NCI-H1417 treated with DMSO at 0.1 percent for 48 hours (cell line): ENCODE results near the gene RPP30.
"Not testable (repeated sequence)": the region's sequence is repeated elsewhere in the genome, so short reads cannot be mapped to it uniquely, and the experiment has no call there.

Experiments used
- DNase-seq: peaks from one replicate; lab custom pipeline; 2025; lab: John Stamatoyannopoulos, UW

Gene RPP30

GRCh38 chr10:90871279-90871765 is 452 bp upstream of the RPP30 start:
- no peak for DNase-seq

- no peak for DNase-seq
Measured at GRCh38 chr10:90872648-90873020, 860 bp downstream of the RPP30 start.

DNA sequence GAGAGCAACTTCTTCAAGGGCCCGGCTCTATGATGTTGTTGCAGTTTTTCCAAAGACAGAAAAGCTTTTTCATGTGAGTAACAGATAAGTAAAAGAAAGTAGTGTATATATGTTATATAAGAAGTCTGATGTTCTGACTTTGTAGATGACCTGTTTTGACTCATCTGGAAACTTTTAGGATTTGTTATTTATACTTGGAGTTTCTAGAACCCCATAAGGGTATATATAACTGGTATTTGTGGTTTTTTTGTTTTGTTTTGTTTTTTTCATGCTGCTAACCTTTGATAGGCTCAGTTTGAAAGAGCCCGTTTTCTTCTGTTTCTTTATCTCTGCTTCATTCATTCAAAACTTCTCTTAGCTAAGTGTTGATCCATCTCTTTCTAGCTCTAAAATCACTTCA is 7.3 kb downstream of the RPP30 start:
- no peak for DNase-seq

- not testable (repeated sequence) for DNase-seq
Measured at GRCh38 chr10:90880059-90880719, 8.4 kb downstream of the RPP30 start.

DNA sequence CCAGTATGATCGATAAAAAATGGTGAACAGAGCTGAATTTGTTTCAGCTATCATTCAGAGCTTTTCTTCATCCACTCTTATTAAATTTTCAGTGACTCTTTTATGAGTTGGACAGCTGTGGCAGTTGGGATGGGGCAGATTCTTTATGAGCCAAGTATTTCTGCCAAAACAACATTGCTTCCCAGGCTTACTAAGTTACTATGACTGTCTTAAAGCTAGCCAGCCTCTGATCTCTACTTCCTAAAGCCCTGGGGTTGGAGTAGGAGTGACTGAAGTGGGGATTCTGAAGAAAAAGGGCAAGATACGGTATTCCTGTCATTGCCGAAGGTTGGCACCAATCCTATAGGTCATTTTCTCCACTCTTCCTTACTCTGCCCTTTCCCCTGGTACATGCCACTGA is 12.7 kb downstream of the RPP30 start:
- no peak for DNase-seq

- no peak for DNase-seq
Measured at GRCh38 chr10:90885176-90885575, 13.4 kb downstream of the RPP30 start.

DNA sequence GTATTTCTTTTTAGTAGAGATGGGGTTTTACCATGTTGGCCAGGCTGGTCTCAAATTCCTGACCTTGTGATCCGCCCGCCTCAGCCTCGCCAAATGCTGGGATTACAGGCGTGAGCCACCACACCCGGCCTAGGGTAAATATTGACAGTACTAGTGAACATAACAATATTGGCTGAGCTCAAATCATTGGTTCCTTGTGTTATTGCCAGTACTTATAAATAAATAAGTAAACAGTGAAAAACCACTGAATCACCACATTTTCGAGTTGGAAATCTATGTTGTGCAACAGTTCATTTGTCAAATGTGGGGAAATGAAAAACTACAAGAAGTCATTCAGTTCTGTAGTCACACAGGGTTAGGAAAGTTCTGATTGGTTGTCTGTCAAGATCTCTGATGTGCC is 15.8 kb downstream of the RPP30 start:
- no peak for DNase-seq

GRCh38 chr10:90888387-90888786 is 16.6 kb downstream of the RPP30 start:
- DNase-seq = no peak

DNA sequence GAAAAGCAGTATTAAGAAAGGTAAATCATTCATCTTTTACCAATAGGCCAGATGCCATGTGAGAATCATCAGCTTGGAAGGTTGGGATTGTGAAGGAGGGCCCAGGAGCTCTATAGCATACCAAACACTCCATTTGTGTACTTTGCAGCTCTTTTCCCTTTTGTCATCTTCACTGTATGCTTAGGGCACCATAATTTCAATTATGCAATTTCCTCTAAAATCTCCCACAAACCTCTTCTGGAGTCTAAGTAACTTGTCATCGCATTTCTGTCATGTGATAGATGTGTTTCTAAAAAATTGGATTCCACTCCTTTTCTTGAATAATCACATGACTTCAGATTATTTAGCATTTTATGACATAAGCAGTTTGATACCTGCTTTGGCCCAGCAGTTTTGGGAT is 17.9 kb downstream of the RPP30 start:
- no peak for DNase-seq

- DNase-seq = no peak
Measured at GRCh38 chr10:90890347-90890746, 18.6 kb downstream of the RPP30 start.

GRCh38 chr10:90893190-90893589 is 21.4 kb downstream of the RPP30 start:
- no peak for DNase-seq

DNA sequence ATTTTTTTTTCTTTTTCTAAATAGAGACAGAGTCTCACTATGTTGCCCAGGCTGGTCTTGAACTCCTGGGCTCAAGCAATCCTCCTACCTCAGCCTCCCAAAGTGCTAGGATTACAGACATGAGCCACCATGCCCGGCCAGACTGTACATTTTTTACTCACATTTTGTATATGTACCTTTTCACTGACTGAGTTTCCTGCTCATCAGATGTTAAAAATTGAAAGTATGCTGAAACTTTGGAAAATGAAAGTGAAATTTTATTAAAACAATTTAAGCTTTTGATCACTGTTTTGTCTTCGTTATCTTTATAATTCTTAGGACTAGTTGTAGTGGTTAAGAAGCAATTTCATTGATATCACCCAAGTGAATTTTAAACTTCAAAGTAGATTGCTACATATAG is 25.1 kb downstream of the RPP30 start:
- not testable (repeated sequence) for DNase-seq

DNA sequence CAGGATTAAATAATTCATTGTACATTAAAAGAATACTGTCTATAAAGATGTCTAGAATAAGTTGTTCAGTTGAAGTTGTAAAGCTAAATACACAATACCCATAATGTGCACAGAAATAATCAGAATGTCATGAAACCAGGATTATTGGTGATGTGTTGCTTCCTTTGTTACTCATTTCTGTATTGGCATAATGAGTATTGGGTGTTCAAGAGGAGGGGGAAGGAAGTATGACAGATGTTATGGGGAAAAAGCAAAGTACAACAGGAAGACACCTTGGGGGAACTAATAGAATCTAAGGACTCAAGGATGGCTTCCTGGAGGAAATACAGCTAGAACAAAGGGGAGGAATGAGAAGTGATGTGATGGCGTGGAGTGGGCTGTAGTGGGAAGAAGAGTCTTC is 34.2 kb downstream of the RPP30 start:
- no peak for DNase-seq

DNA sequence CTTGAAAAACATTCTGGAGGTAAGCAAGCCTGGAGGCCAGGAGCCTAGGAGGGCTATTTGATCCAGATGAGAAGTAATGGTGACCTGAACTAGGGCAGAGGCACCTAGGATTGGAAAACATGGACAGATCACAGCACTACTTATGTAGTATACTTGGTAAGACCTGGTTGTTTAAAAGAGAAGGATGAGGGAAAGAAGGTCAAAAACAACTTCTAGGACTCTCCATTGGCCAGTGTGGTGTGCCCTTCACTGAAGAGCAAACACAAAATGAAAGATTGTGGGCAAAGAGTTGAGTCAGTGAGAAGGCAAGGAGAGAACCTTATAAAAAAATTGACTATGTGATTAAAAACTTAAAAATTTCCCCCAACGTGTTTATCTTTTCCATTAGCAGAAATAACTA is 34.8 kb downstream of the RPP30 start:
- DNase-seq = no peak

GRCh38 chr10:90911133-90912051 is 39.6 kb downstream of the RPP30 start:
- DNase-seq = peak; percentile 2

DNA sequence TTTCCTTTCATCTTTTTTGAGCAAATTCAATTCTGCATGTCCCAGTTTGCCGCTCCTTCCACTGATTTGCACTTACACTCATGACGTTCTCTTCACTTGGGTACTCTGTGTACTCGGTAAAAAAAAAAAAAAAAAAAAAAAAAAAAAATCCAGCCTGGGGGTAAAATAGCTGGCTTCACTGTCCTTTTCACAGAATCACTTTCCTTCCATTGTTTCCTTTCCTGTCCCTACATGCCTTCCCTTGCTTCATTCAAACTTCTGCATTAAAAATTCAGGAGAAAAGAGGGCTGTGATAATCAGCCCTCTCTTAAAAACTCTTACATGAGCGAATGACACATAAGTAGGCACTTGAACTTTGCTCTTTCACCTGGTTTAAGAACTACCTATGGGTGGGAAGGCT is 40.4 kb downstream of the RPP30 start:
- DNase-seq = no peak

DNA sequence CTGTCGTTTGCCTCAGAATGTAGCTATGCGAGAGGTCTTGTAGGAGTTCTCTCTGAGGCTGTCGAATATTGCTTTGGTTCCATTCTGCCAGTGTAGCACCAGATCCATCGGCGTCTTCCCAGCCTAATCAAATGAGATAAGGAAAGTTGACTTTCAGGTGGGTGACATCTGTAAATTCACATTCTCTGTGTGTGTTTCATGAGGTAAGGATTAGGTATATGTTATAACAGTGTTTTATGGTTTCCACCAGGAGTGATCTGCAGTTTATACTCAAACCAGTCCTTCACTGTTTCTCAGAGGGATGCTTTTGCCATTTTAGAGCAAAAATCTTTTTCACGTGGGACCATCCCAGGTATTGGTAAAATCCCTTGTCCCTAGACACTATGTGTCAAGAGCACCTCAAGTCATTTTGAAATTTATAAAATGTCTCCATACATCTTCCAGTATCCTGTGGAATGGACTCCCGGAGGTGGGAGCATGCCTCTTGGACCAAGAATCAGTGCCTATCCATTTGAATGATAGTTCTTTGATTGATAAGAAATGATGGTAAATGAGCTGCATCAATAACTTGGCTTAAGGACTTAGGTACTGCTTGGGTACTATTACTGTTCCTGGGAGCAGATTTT is 41.2 kb downstream of the RPP30 start:
- DNase-seq = no peak

- no peak for DNase-seq
Measured at GRCh38 chr10:90913774-90914420, 42.1 kb downstream of the RPP30 start.

- DNase-seq = no peak
Measured at GRCh38 chr10:90914992-90915765, 43.4 kb downstream of the RPP30 start.

GRCh38 chr10:90915766-90916075 is 43.9 kb downstream of the RPP30 start:
- no peak for DNase-seq

DNA sequence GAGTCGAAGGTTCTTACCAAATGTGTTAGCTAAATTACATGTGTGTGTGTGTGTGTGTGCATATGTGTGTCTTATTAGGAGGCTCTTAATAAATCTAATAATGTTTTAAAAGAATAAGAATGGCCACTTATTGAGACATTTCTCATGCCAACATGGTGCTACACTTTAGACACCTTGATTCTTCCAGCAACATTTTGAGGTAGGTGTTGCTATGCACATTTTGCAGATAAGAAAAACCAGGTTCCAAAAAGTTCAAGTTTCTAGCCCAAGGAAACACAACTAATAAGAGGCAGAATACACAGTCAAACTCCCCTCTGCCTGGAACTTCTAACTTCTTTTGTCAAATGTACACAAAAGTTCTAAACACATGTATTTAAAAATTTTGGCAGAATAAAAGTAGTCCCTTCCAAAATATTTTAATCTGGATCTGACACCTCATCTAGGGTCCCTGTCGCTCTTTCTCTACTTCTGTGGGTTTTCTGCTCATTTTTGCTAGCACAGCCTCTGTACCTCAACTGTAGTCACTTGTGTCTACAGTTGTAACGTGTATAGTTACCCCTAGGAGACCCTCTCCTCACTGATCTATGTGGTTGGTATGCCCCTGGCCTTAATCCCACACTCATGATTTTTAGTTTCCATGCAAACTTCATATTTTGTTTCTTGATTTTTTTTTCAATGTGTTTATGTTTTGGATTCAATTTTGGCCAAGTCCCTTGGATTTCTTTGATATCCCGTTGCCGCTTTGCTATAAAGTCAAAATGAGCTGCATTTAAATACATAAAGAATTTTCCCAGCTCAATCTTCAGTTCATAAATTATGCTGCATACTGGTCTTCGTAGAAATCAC is 44.8 kb downstream of the RPP30 start:
- no peak for DNase-seq
